Measurements from ENCODE around the gene CYP21A2.
"Not testable (repeated sequence)": the region's sequence is repeated elsewhere in the genome, so short reads cannot be mapped to it uniquely, and the experiment has no call there.

GRCh38 chr6:32008037-32008436, 30.2 kb upstream of the CYP21A2 start:
- TF ChIP-seq EZH2 (IDR thresholded peaks at IDR 0.05; ENCODE audit: insufficient read depth, poor library complexity, severe bottlenecking); EZH2phosphoT487 (IDR thresholded peaks at IDR 0.05; ENCODE audit: insufficient read depth, low read depth): not testable (repeated sequence)

All from GM23248 (cell line).